HCT116 (cell line): ENCODE results near the gene SLC35F3. TPM values are rescaled to one million over a fixed set of nuclear protein-coding genes. Genes with fewer than 3 reads are reported as not detected.

Source experiments
- ATAC-seq: fragments of 200-7000 bp; cut with Tn5 transposase; 2 replicates; pipeline ENCODE4 v1.9.1; 2020; ENCODE audit warnings: mild to moderate bottlenecking, moderate library complexity
- BruUV-seq: library from RNA; stranded (reverse); fragments of 400-500 nt; replicated peaks from 2 replicates; lab custom pipeline; 2021; lab: Mats Ljungman, UMichigan
- CTCF ChIA-PET: fragments of 300-600 bp; sonication (Branson Sonifier 250); formaldehyde crosslinking; loops from one replicate; lab custom pipeline; 2021; ENCODE audit warnings: antibody characterized with exemption; lab: Charles Lee
- POLR2A ChIA-PET: fragments of 300-600, 350-600 bp; sonication (Branson Sonifier 250); formaldehyde crosslinking; loops from one replicate; lab custom pipeline; 2021; ENCODE audit warnings: antibody characterized with exemption; lab: Charles Lee
- RAD21 ChIA-PET, 2 experiments: fragments of 300-600 bp; sonication (Branson Sonifier 250); formaldehyde crosslinking; loops; one replicate each; lab custom pipeline; 2023; ENCODE audit warnings: low total read pairs in 2 of 2; ENCODE audit not compliant: uncharacterized antibody in 2 of 2, unreplicated experiment in 2 of 2, low non-redundant PET in 1 of 2; lab: Charles Lee
- DNase-seq: peaks from one replicate; pipeline ENCODE4 v3.0.0-alpha.2; 2010; ENCODE audit warnings: low read depth, low spot score
- H2AFZ ChIP-seq: fragments of 200-600 bp; shearing (Covaris generic), sonication (generic); 2 replicates; pipeline ENCODE4 v1.6.1; 2017; ENCODE audit warnings: low read depth, mixed run types, mixed read lengths, antibody characterized with exemption, low read length; ENCODE audit not compliant: poor library complexity, severe bottlenecking
- H3K27ac ChIP-seq: 2 replicates; pipeline ENCODE4 v1.5.1; 2012; ENCODE audit warnings: low read depth, low read length
- H3K27me3 ChIP-seq: fragments of 200-600 bp; sonication (generic); 2 replicates; pipeline ENCODE4 v1.6.1; 2016; ENCODE audit warnings: mixed run types, low read length, mixed read lengths; ENCODE audit not compliant: insufficient read depth
- H3K36me3 ChIP-seq, 2 experiments: fragments of 200-500 bp in 1 of 2; fragments of 200-600 bp in 1 of 2; sonication (Bioruptor generic) in 1 of 2; sonication (generic) in 1 of 2; 2 replicates each; pipeline versions ENCODE4 v1.5.1 to v1.6.1; 2014 to 2016; ENCODE audit warnings: low read length in 2 of 2, inconsistent platforms in 1 of 2, mixed read lengths in 1 of 2, mixed run types in 1 of 2; ENCODE audit not compliant: insufficient read depth in 2 of 2, control insufficient read depth in 1 of 2
- H3K4me1 ChIP-seq, 2 experiments: fragments of 200-600 bp in 1 of 2; sonication (generic) in 1 of 2; 2 replicates each; pipeline versions ENCODE4 v1.5.1 to v1.6.1; 2012 to 2017; ENCODE audit warnings: low read length in 2 of 2, inconsistent platforms in 1 of 2, mild to moderate bottlenecking in 1 of 2, mixed read lengths in 1 of 2, mixed run types in 1 of 2, moderate library complexity in 1 of 2; ENCODE audit not compliant: insufficient read depth in 2 of 2, control insufficient read depth in 1 of 2
- H3K4me2 ChIP-seq: fragments of 200-600 bp; sonication (generic); 2 replicates; pipeline ENCODE4 v1.6.1; 2017; ENCODE audit warnings: mixed run types, low read length, mixed read lengths
- H3K4me3 ChIP-seq, 2 experiments: fragments of 200-600 bp in 1 of 2; sonication (generic) in 1 of 2; replicated peaks in 1 of 2; 2 replicates each; pipeline ENCODE4 v1.5.1; 2011 to 2016; ENCODE audit warnings: low read length in 2 of 2, control low read depth in 1 of 2, low read depth in 1 of 2, mild to moderate bottlenecking in 1 of 2, mixed read lengths in 1 of 2, mixed run types in 1 of 2
- H3K79me2 ChIP-seq: fragments of 200-600 bp; sonication (generic); 2 replicates; pipeline ENCODE4 v1.6.1; 2017; ENCODE audit warnings: mild to moderate bottlenecking, mixed run types, low read length, moderate library complexity, mixed read lengths; ENCODE audit not compliant: insufficient read depth
- H3K9ac ChIP-seq: fragments of 200-600 bp; sonication (generic); 2 replicates; pipeline ENCODE4 v1.6.1; 2016; ENCODE audit warnings: low read length, mixed read lengths
- H3K9me2 ChIP-seq: fragments of 200-600 bp; sonication (generic), shearing (Covaris generic); 2 replicates; pipeline ENCODE4 v1.6.1; 2017; ENCODE audit warnings: mixed run types, mild to moderate bottlenecking, moderate library complexity; ENCODE audit not compliant: insufficient read depth
- H3K9me3 ChIP-seq, 2 experiments: fragments of 200-500 bp in 1 of 2; fragments of 200-600 bp in 1 of 2; sonication (Bioruptor generic) in 1 of 2; sonication (generic) in 1 of 2; 2 replicates each; pipeline ENCODE4 v1.6.1; 2014 to 2017; ENCODE audit warnings: low read length in 2 of 2, mixed read lengths in 2 of 2, inconsistent platforms in 1 of 2, low read depth in 1 of 2, mild to moderate bottlenecking in 1 of 2, mixed run types in 1 of 2, moderate library complexity in 1 of 2; ENCODE audit not compliant: control insufficient read depth in 1 of 2, insufficient read depth in 1 of 2
- H4K20me1 ChIP-seq: fragments of 200-600 bp; sonication (generic), shearing (Covaris generic); 2 replicates; pipeline ENCODE4 v1.6.1; 2017; ENCODE audit warnings: mixed run types, mild to moderate bottlenecking, moderate library complexity; ENCODE audit not compliant: insufficient read depth
- EZH2phosphoT487 ChIP-seq: fragments of 200-600 bp; IDR thresholded peaks from 2 replicates; pipeline ENCODE4 v1.6.1; 2018; ENCODE audit warnings: antibody characterized with exemption, borderline replicate concordance
- FOSL1 ChIP-seq: IDR thresholded peaks from 2 replicates; pipeline ENCODE4 v1.6.1; 2012; ENCODE audit warnings: low read depth
- JUND ChIP-seq: IDR thresholded peaks from 2 replicates; pipeline ENCODE4 v1.6.1; 2012
- SRF ChIP-seq: IDR thresholded peaks from 2 replicates; pipeline ENCODE4 v1.6.1; 2012; ENCODE audit warnings: low read depth
- TCF7L2 ChIP-seq: IDR thresholded peaks from 2 replicates; pipeline ENCODE4 v1.7.0; 2011; ENCODE audit warnings: borderline replicate concordance, inconsistent platforms; ENCODE audit not compliant: insufficient read depth, insufficient read length; ENCODE audit errors: extremely low read depth
- ZFX ChIP-seq: fragments of 450-650 bp; IDR thresholded peaks from 2 replicates; pipeline ENCODE4 v1.6.1; 2017
- intact Hi-C: fragments of 100-400 bp; cut with micrococcal nuclease; formaldehyde crosslinking; loops from 2 replicates; pipeline ENCODE4 v1.10.0; 2022
- total RNA-seq: library from RNA; stranded (reverse); gene quantifications from one replicate; pipeline ENCODE4 v1.2.1, GENCODE V29; 2021; ENCODE audit not compliant: unreplicated experiment
- TF ChIP-seq, protein P1 (sequence below): IDR thresholded peaks from 2 replicates; pipeline ENCODE4 v1.6.1; 2012
- TF ChIP-seq, protein P2 (sequence below): IDR thresholded peaks from 2 replicates; pipeline ENCODE4 v1.6.1; 2012; ENCODE audit warnings: low read depth

The SLC35F3 gene
- total RNA-seq, 1 experiment from 2014 or later = 6.4 TPM

DNA sequence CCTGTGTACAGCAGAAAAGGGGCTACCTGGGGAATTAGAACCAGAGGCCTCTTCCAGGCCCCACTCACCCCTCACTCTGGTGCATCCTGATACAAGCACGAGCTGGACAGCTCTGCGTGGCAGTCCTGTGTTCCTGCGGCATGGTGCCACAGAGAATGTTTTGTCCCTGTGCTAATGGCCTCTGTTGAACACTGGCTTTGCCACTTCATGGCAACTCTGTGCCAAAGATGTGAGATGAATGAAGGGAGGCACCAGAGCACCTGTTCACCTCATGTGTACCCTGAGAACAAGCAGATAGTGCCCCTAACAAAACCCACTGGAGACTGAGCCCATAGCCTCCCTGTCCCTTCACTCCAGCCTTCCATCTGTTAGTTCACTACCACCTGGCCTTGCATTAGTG is 269.5 kb downstream of the SLC35F3 start:
- Histone ChIP-seq H3K27me3 (no peaks in the 10 kb centered on the region), H3K4me2 (no peak overlapping the region), H3K4me3 (no peak overlapping the region), H3K9ac (no peak overlapping the region), H3K27ac (no peak overlapping the region), H3K4me1 (no peaks in the 10 kb centered on the region), H2AFZ (no peak overlapping the region), H3K79me2 (no peaks in the 10 kb centered on the region), H3K36me3 (no peaks in the 10 kb centered on the region), H4K20me1 (no peaks in the 10 kb centered on the region), H3K9me2 (no peaks in the 10 kb centered on the region), H3K9me3 (no peaks in the 10 kb centered on the region)
- ChIA-PET RAD21 (no interaction called here), POLR2A (no interaction called here), CTCF (no interaction called here)
- intact Hi-C loops = no loop called here
- ATAC-seq = no peak
- TF ChIP-seq JUND (no peak), ZFX (no peak), TCF7L2 (no peak), EZH2phosphoT487 (no peak), FOSL1 (no peak), SRF (no peak)
- TF ChIP-seq, protein P1, sequence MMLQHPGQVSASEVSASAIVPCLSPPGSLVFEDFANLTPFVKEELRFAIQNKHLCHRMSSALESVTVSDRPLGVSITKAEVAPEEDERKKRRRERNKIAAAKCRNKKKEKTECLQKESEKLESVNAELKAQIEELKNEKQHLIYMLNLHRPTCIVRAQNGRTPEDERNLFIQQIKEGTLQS = no peak
- TF ChIP-seq, protein P2, sequence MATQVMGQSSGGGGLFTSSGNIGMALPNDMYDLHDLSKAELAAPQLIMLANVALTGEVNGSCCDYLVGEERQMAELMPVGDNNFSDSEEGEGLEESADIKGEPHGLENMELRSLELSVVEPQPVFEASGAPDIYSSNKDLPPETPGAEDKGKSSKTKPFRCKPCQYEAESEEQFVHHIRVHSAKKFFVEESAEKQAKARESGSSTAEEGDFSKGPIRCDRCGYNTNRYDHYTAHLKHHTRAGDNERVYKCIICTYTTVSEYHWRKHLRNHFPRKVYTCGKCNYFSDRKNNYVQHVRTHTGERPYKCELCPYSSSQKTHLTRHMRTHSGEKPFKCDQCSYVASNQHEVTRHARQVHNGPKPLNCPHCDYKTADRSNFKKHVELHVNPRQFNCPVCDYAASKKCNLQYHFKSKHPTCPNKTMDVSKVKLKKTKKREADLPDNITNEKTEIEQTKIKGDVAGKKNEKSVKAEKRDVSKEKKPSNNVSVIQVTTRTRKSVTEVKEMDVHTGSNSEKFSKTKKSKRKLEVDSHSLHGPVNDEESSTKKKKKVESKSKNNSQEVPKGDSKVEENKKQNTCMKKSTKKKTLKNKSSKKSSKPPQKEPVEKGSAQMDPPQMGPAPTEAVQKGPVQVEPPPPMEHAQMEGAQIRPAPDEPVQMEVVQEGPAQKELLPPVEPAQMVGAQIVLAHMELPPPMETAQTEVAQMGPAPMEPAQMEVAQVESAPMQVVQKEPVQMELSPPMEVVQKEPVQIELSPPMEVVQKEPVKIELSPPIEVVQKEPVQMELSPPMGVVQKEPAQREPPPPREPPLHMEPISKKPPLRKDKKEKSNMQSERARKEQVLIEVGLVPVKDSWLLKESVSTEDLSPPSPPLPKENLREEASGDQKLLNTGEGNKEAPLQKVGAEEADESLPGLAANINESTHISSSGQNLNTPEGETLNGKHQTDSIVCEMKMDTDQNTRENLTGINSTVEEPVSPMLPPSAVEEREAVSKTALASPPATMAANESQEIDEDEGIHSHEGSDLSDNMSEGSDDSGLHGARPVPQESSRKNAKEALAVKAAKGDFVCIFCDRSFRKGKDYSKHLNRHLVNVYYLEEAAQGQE = no peak
- no peak for DNase-seq
- no TSS peak for BruUV-seq
